ENCODE results near the gene UBXN10. TPM values are rescaled to one million over a fixed set of nuclear protein-coding genes. Genes with fewer than 3 reads are reported as not detected.

UBXN10 gene
- total RNA-seq, 2 donors from 2014 or later = 1.6 to 10.6 TPM

- Histone ChIP-seq H3K36me3 (no peaks in the 10 kb centered on the region), H3K4me3 (no peak overlapping the region), H3K27me3 (replicated peaks; ENCODE audit: insufficient read depth) (no peaks in the 10 kb centered on the region), H3K4me1 (replicated peaks) (no peaks in the 10 kb centered on the region), H3K9me3 (no peaks in the 10 kb centered on the region), H3K27ac (no peak overlapping the region)
- 81% methylated on average over 6 of the region's 6 CpGs for WGBS
- intact Hi-C loops (cut with DNase I) = no loop called here
- TF ChIP-seq CTCF (IDR thresholded peaks at IDR 0.05) = no peak
- no peak for TF ChIP-seq POLR2AphosphoS5 (IDR thresholded peaks at IDR 0.05)
- no peak for TF ChIP-seq POLR2A (IDR thresholded peaks at IDR 0.05)
- DNase-seq (ENCODE audit: low spot score) = no peak
Measured at GRCh38 chr1:20237646-20238045, 51.8 kb downstream of the UBXN10 start.

GRCh38 chr1:20240012-20240411 lies 54.1 kb downstream of the UBXN10 start:
- Histone ChIP-seq H3K27me3 (replicated peaks; ENCODE audit: insufficient read depth) (no peaks in the 10 kb centered on the region), H3K4me1 (replicated peaks) (no peaks in the 10 kb centered on the region), H3K9me3 (no peaks in the 10 kb centered on the region), H3K4me3 (no peak overlapping the region), H3K36me3 (no peaks in the 10 kb centered on the region), H3K27ac (no peak overlapping the region)
- DNase-seq (ENCODE audit: low spot score) = no peak
- TF ChIP-seq POLR2A (IDR thresholded peaks at IDR 0.05) (no peak), CTCF (IDR thresholded peaks at IDR 0.05) (no peak)
- WGBS = 69% methylated on average over 2 of the region's 2 CpGs
- intact Hi-C loops (cut with DNase I) = no loop called here

- 82% methylated on average over 37 of the region's 37 CpGs for WGBS
- Histone ChIP-seq H3K9me3 (no peaks in the 10 kb centered on the region), H3K4me1 (replicated peaks) (no peaks in the 10 kb centered on the region), H3K36me3 (no peaks in the 10 kb centered on the region), H3K27ac (no peak overlapping the region), H3K27me3 (replicated peaks; ENCODE audit: insufficient read depth) (no peaks in the 10 kb centered on the region), H3K4me3 (no peak overlapping the region)
- TF ChIP-seq POLR2A (IDR thresholded peaks at IDR 0.05) = no peak
- no peak for TF ChIP-seq CTCF (IDR thresholded peaks at IDR 0.05)
- no peak for TF ChIP-seq POLR2AphosphoS5 (IDR thresholded peaks at IDR 0.05)
- DNase-seq (ENCODE audit: low spot score) = no peak
- intact Hi-C loops (cut with DNase I) = no loop called here
Measured at GRCh38 chr1:20242890-20243479, 57.1 kb downstream of the UBXN10 start.

Other genes starting within 250 kb of the UBXN10 start
- gene PLA2G2A, start 206.5 kb upstream of the UBXN10 start, total RNA-seq = 100 to 1,000 TPM; 106 to 146 TPM
- 10 to 100 TPM in 1 of 2 donors, 1 to 10 TPM in 1; 8.7 to 23.2 TPM for gene PLA2G5, start 115.9 kb upstream of the UBXN10 start, total RNA-seq
- gene PLA2G2D, start 66.6 kb upstream of the UBXN10 start, total RNA-seq = not detected
- gene PLA2G2F, start 46.8 kb upstream of the UBXN10 start, total RNA-seq = under 1 TPM; 0.23 TPM
- gene PLA2G2C, start 422 bp downstream of the UBXN10 start, total RNA-seq = under 1 TPM in 1 of 2 donors, not detected in 1; 0.23 TPM
- gene VWA5B1, start 104.8 kb downstream of the UBXN10 start, total RNA-seq = under 1 TPM in 1 of 2 donors, not detected in 1; 0.51 TPM